GM15510 (cell line): ENCODE measurements around the gene HOXB5.

Source experiments
- POLR2A ChIP-seq: IDR thresholded peaks from 3 replicates; pipeline ENCODE4 v1.6.1; 2011; ENCODE audit warnings: borderline replicate concordance; ENCODE audit not compliant: insufficient read length; ENCODE audit errors: extremely low read depth

HOXB5 gene

DNA sequence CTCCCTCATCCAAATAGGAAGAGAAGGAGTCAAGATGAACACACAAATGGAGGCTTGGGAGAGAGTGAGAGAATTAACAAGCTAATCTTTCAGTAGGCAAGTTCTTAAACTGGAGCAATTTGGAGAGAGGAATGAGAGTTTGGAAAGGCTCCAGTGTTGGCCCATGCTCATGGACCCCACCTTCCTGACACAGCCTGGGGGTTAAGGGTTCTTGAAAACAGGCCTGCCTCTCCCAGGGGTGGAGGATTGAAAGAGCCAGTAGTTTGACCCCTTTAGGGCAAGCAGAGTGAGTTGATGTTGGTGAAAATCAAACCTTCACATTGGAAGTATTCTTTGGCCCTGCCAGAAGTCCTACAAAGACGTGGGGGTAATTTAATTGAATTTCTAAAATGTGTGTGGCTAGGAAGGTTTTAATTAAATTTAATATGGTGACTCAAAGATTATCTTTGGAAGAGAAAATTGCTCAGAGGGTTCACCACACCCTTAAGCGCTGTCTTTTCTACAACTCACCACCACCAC is 9.3 kb downstream of the HOXB5 start:
- no peak for TF ChIP-seq POLR2A

DNA sequence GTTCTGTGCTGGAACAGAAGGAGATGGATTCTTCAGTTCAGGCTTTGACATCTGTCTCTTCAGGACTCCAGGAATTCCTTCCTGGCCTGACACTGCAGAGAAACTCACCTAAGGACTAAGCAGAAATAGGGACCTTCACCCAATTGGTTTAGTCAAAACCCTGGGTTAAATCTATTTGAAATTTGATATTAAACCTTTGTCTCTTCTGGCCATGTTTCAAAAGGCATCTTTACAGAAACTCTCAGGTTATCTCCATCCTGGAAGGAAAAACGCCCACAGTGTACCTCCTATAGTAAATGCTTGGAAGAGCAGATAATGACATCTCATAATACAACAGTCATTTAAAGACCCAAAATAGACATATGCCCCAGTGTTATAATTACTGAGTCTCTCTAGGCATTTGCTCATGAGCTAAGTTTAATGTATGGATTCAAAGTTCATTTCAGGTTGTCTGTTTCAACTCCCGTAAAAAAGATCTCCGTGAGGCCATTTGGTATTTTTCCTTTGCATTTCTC is 9.8 kb downstream of the HOXB5 start:
- no peak for TF ChIP-seq POLR2A

GRCh38 chr17:48582750-48583069 is 10.9 kb downstream of the HOXB5 start:
- no peak for TF ChIP-seq POLR2A

GRCh38 chr17:48579760-48580554 is 13.6 kb downstream of the HOXB5 start:
- no peak for TF ChIP-seq POLR2A

- no peak for TF ChIP-seq POLR2A
These were observed 14.2 kb downstream of the HOXB5 start for GRCh38 chr17:48579471-48579759.

DNA sequence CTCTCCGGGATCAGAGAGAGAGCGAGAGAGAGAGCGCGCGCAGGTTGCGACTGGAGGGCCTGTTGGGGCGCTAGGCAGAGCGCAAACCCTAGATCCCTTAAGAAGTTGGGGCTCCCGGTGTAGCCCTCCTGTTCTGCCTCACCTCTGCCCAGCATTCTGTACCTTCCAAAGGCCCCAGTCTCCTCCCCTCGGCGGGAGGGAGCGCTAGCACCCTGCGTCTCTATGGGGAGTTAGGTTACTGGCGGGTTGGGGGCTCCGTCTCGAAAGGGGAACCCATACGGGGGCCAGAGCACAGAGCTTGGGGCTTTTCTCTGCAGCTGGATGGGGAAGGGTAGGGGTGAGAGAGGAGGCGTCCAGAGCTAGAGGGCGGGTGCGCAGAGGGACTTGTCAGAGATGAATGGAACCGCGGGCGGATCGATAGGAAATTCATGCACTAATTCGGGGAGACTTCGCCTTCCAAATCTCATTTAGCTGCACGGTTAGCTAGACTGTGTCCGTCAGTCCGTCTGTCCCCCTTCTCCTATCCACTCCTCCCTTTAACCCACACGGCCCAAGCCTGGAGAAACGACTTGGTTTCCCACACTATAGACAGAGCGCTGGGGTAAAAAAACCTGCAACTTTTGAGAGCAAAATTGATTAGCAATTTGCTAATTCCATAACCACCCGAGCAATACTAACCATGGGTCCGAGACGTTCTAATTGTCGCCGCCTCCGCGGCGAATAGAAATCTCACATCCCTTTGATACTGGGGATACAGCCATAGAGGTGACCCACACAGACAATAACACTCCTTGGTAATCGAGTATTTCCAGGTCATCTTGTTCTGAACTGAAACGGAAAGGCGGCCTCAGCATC is 14.7 kb downstream of the HOXB5 start:
- peak; percentile 46 for TF ChIP-seq POLR2A

DNA sequence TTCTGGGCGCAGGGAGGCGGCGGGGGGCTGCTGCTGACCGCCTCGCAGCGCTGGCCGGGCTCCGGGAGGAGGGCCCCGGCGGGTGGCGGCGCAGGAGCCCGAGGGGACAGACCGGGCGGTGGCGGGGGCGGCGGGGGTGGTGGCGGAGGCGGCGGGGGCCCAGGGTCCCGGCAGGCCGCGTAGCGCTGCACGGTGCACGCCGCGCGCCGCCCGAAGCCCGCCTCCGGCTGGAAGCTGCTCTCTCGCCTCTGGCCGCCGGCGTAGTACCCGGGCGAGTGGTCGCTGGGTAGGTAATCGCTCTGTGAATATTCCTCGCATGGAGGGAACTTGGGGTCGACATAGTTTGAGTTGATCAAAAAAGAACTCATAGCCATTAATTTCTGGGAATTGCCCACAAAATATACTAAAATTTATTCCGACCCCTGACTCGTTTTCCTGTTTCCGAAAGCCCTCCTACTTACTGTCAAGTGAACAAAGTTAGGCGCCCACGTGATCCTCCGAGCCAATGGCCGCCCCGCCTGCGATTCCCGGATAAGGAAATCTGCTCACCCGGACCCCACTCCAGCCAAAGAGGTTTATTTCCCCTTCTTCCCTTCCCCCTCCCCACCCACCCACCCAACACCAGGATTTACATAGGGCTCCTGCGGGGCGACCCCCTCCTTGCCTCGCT is 15.5 kb downstream of the HOXB5 start, which contains the start of gene HOXB4:
HOXB4 (minus strand) TSS at position 405 of the 670 bp plus-strand sequence; CDS start at position 374, 31 bp downstream.
- TF ChIP-seq POLR2A: no peak

- no peak for TF ChIP-seq POLR2A
These were observed 16.1 kb downstream of the HOXB5 start for GRCh38 chr17:48577330-48577945.

GRCh38 chr17:48576479-48577309 is 16.9 kb downstream of the HOXB5 start:
- no peak for TF ChIP-seq POLR2A

DNA sequence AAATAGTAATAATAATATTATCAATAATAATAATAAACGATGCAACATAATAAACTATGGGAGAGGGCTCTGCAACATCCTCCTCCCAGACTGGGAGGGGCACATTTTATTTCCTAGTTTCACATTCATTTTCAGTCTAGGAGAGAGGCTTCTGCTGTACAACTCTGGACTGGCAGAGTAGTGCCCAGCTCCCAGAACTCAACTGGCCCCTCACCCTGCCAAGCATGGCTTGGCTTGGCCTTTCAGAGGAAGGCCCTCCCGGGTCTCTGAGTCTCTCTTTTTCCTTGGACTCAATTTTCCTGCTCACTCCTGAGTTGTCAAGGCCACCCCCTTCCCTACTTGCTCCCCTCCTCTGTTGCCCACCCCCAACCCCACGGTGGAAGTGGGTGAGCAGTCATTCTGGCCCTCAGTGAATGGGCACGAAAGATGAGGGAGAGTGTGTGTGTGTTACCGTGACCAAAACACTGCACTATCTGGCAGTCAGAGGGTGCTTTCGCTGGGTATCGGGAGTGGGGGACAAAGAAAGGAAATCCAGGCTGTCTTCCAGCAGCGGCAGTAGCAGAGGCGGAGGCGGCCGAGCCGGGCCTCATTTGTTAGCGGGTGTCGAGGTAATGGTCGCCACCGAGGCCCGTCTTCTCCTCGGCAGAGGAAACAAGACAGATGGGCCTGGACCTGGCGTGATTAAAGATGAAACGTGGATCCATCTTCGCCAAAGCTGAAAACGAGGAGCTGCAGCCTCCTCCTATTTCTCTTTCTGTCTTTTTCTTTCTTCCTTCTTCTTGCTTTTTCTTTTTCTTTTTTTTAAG is 17.7 kb downstream of the HOXB5 start:
- no peak for TF ChIP-seq POLR2A

- TF ChIP-seq POLR2A: no peak
These were observed 18.5 kb downstream of the HOXB5 start for GRCh38 chr17:48575066-48575582.

- TF ChIP-seq POLR2A: no peak
These were observed 19.0 kb downstream of the HOXB5 start for GRCh38 chr17:48574505-48575065.
